ENCODE data around the gene TMX3. TPM values are rescaled to one million over a fixed set of nuclear protein-coding genes. Genes with fewer than 3 reads are reported as not detected.

Gene TMX3
- total and polyA plus RNA-seq, 2 donors (not counting 3 experiments of a cell fraction or from before 2014, with no cell fraction given): 20.0 to 65.5 TPM

GRCh38 chr18:68699043-68699442, 15.9 kb downstream of the TMX3 start:
- DNase-seq (ENCODE audit: low read depth, low spot score): no peak
- Histone ChIP-seq H3K27me3 (ENCODE audit: control insufficient read depth in 2 of 2, insufficient read depth in 2 of 2, low read length in 2 of 2) (no peaks in the 10 kb centered on the region), H3K4me3 (replicated peaks in 1 of 3; ENCODE audit: insufficient read depth in 1 of 3, low read depth in 1 of 3, low read length in 3 of 3) (no peak overlapping the region), H3K9me1 (replicated peaks; ENCODE audit: control insufficient read depth, extremely low read depth, insufficient read depth, low read length) (no peaks in the 10 kb centered on the region), H3K79me2 (ENCODE audit: control insufficient read depth, insufficient read depth, low read length) (peaks cover 11% of the 10 kb centered on the region), H2AFZ (ENCODE audit: low read depth, low read length) (no peak overlapping the region), H3K27ac (ENCODE audit: insufficient read depth, low read depth, low read length) (no peak overlapping the region), H3K9ac (replicated peaks; ENCODE audit: extremely low read depth, insufficient read depth, low read length) (no peak overlapping the region), H4K20me1 (replicated peaks; ENCODE audit: control insufficient read depth, extremely low read depth, insufficient read depth, low read length) (no peaks in the 10 kb centered on the region), H3K36me3 (ENCODE audit: control insufficient read depth in 2 of 2, extremely low read depth in 1 of 2, insufficient read depth in 2 of 2, low read length in 2 of 2) (peaks cover 4 to 6% of the 10 kb centered on the region in 2 experiments), H3K4me1 (ENCODE audit: control insufficient read depth, extremely low read depth, insufficient read depth, low read length) (no peaks in the 10 kb centered on the region), H3K4me2 (ENCODE audit: insufficient read depth, low read length) (no peak overlapping the region), H3K9me3 (replicated peaks; ENCODE audit: control insufficient read depth, insufficient read depth, low read length) (no peaks in the 10 kb centered on the region)
- no peak for FAIRE-seq
- intact Hi-C loops (cut with micrococcal nuclease) (no loop called here), dilution Hi-C loops (cut with MboI; ENCODE audit: extremely low pct_ligation_motif_present, low sequenced_read_pairs) (no loop called here)
- POLR2A ChIA-PET: no interaction called here
- CTCF ChIA-PET: no interaction called here
- TF ChIP-seq CTCF (IDR thresholded peaks at IDR 0.05; ENCODE audit: extremely low read depth in 1 of 2, insufficient read depth in 1 of 2, low read depth in 1 of 2, low read length in 2 of 2) (no peak), MAX (IDR thresholded peaks at IDR 0.05; ENCODE audit: insufficient read depth, insufficient read length) (no peak), POLR2AphosphoS5 (IDR thresholded peaks at IDR 0.05; ENCODE audit: insufficient read depth, low read depth, low read length) (no peak)
- no TSS peak for BruUV-seq (replicated peaks)

- no peaks in the 10 kb centered on the region for H3K4me1 ChIP-seq (ENCODE audit: control insufficient read depth, extremely low read depth, insufficient read depth, low read length)
- no peak overlapping the region for H3K4me2 ChIP-seq (ENCODE audit: insufficient read depth, low read length)
- no TSS peak for BruUV-seq (replicated peaks)
- TF ChIP-seq CTCF (IDR thresholded peaks at IDR 0.05; ENCODE audit: extremely low read depth in 1 of 2, insufficient read depth in 1 of 2, low read depth in 1 of 2, low read length in 2 of 2) (no peak), MYC (IDR thresholded peaks at IDR 0.05; ENCODE audit: low read depth, low read length) (no peak), JUN (IDR thresholded peaks at IDR 0.05; ENCODE audit: borderline replicate concordance, insufficient read depth, insufficient read length, low read depth) (no peak), GATA2 (IDR thresholded peaks at IDR 0.05; ENCODE audit: insufficient read depth, insufficient read length, low read depth, low read length) (no peak)
- no peaks in the 10 kb centered on the region for H4K20me1 ChIP-seq (replicated peaks; ENCODE audit: control insufficient read depth, extremely low read depth, insufficient read depth, low read length)
- ChIA-PET POLR2A (no interaction called here), CTCF (no interaction called here)
- intact Hi-C loops (cut with micrococcal nuclease) (no loop called here), dilution Hi-C loops (cut with MboI; ENCODE audit: extremely low pct_ligation_motif_present, low sequenced_read_pairs) (no loop called here)
- H3K79me2 ChIP-seq (ENCODE audit: control insufficient read depth, insufficient read depth, low read length): peaks cover 2% of the 10 kb centered on the region
- no peak overlapping the region for H3K27ac ChIP-seq (ENCODE audit: insufficient read depth, low read depth, low read length)
- DNase-seq (ENCODE audit: low read depth, low spot score): no peak
- no peak for FAIRE-seq
- H3K36me3 ChIP-seq (ENCODE audit: control insufficient read depth in 2 of 2, extremely low read depth in 1 of 2, insufficient read depth in 2 of 2, low read length in 2 of 2): peaks cover 4 to 16% of the 10 kb centered on the region in 2 experiments
- H3K27me3 ChIP-seq (ENCODE audit: control insufficient read depth in 2 of 2, insufficient read depth in 2 of 2, low read length in 2 of 2): no peaks in the 10 kb centered on the region
- H3K4me3 ChIP-seq (replicated peaks in 1 of 3; ENCODE audit: insufficient read depth in 1 of 3, low read depth in 1 of 3, low read length in 3 of 3): no peak overlapping the region
- no peak overlapping the region for H3K9ac ChIP-seq (replicated peaks; ENCODE audit: extremely low read depth, insufficient read depth, low read length)
- H3K9me3 ChIP-seq (replicated peaks; ENCODE audit: control insufficient read depth, insufficient read depth, low read length): no peaks in the 10 kb centered on the region
- no peaks in the 10 kb centered on the region for H3K9me1 ChIP-seq (replicated peaks; ENCODE audit: control insufficient read depth, extremely low read depth, insufficient read depth, low read length)
- no peak overlapping the region for H2AFZ ChIP-seq (ENCODE audit: low read depth, low read length)
Measured at GRCh38 chr18:68696937-68697336, 18.0 kb downstream of the TMX3 start.

Data from endothelial cell of umbilical vein (primary cell).